Measurements from ENCODE around the gene ATE1.
A peak's percentile ranks its signal among the peaks of the same experiment; 100 is the strongest.
"Not testable (repeated sequence)": the region's sequence is repeated elsewhere in the genome, so short reads cannot be mapped to it uniquely, and the experiment has no call there.

ATE1 gene

GRCh38 chr10:121927841-121928527, at the start of gene ATE1:
Gene ATE1 (minus strand): TSS chr10:121928031. CDS start chr10:121927949, 82 bp downstream.
- peak; percentile 90 for DNase-seq

GRCh38 chr10:121976607-121977006, 48.8 kb upstream of the ATE1 start:
- no peak for DNase-seq

- DNase-seq, result peak; percentile 59
These were observed 47.7 kb upstream of the ATE1 start for GRCh38 chr10:121975295-121976086.

- peak; percentile 45 for DNase-seq
These were observed 46.9 kb upstream of the ATE1 start, which contains the start of gene NSMCE4A for GRCh38 chr10:121974535-121975294. Gene NSMCE4A (minus strand): TSS chr10:121975217. CDS start chr10:121975165, 52 bp downstream.

- peak; percentile 23 for DNase-seq
These were observed 46.2 kb upstream of the ATE1 start for GRCh38 chr10:121974019-121974534.

- DNase-seq, result not testable (repeated sequence)
These were observed 41.3 kb upstream of the ATE1 start for GRCh38 chr10:121969086-121969485.

- no peak for DNase-seq
These were observed 38.2 kb upstream of the ATE1 start for GRCh38 chr10:121965996-121966395.

- DNase-seq, result no peak
These were observed 33.6 kb upstream of the ATE1 start for GRCh38 chr10:121961456-121961855.

GRCh38 chr10:121959671-121960070, 31.8 kb upstream of the ATE1 start:
- DNase-seq, result no peak

GRCh38 chr10:121956111-121957061, 28.6 kb upstream of the ATE1 start:
- DNase-seq, result no peak

GRCh38 chr10:121952226-121952625, 24.4 kb upstream of the ATE1 start:
- DNase-seq, result no peak

- DNase-seq, result no peak
These were observed 21.6 kb upstream of the ATE1 start for GRCh38 chr10:121949451-121949850.

- no peak for DNase-seq
These were observed 21.2 kb upstream of the ATE1 start for GRCh38 chr10:121949049-121949448.

GRCh38 chr10:121947343-121948330, 19.8 kb upstream of the ATE1 start:
- no peak for DNase-seq

- no peak for DNase-seq
These were observed 15.1 kb upstream of the ATE1 start for GRCh38 chr10:121942749-121943416.

GRCh38 chr10:121941532-121941931, 13.7 kb upstream of the ATE1 start:
- DNase-seq, result no peak

GRCh38 chr10:121936295-121936694, 8.5 kb upstream of the ATE1 start:
- no peak for DNase-seq

GRCh38 chr10:121935702-121936101, 7.9 kb upstream of the ATE1 start:
- no peak for DNase-seq

- not testable (repeated sequence) for DNase-seq
These were observed 2.6 kb upstream of the ATE1 start for GRCh38 chr10:121930268-121931085.

All from NCI-H510A treated with DMSO at 0.1 percent for 48 hours (cell line).